GM18909 (cell line): ENCODE measurements around the gene TMEM220.
"Not testable (repeated sequence)": the region's sequence is repeated elsewhere in the genome, so short reads cannot be mapped to it uniquely, and the experiment has no call there.

Source experiments
- ATAC-seq: cut with Tn5 transposase; IDR thresholded peaks from one replicate; pipeline ENCODE4 v1.9.1; 2021; ENCODE audit warnings: mild to moderate bottlenecking; ENCODE audit not compliant: unreplicated experiment, poor library complexity

Gene TMEM220

GRCh38 chr17:10731408-10731879 is 1.6 kb upstream of the TMEM220 start:
- ATAC-seq, result no peak

DNA sequence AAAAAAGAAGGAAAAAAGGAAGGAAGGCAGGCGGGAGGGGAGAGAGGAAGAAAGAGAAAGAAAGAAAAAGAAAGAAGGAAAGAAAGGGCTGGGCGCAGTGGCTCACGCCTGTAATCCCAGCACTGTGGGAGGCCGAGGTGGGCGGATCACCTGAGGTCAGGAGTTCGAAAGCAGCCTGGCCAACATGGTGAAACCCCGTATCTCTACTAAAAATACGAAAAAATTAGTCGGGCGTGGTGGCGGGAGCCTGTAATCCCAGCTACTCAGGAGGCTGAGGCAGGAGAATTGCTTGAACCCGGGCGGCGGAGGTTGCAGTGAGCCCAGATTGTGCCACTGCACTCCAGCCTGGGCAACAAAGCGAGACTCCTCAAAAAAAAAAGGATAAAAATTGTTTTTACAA is 424 bp upstream of the TMEM220 start:
- not testable (repeated sequence) for ATAC-seq

GRCh38 chr17:10728331-10728892 is 1.4 kb downstream of the TMEM220 start:
- ATAC-seq, result no peak

DNA sequence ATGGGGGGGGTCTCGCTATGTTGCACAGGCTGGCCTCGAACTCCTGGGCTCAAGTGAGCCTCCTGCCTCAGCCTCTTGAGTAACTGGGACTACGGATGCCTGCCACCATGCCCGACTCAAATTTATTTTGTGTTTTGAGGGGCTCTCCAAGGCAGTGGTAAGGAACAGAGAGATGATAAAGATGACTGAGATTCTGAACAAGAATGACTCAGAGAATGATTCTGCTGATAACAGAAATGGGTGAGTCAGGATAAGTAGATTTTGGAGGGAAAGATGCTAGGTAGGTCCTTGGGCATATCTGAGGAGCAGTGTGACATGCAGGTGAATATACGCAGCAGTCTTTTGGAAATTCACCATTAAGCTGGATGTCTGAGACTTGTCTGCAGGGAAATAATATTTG is 2.6 kb downstream of the TMEM220 start:
- ATAC-seq, result no peak

DNA sequence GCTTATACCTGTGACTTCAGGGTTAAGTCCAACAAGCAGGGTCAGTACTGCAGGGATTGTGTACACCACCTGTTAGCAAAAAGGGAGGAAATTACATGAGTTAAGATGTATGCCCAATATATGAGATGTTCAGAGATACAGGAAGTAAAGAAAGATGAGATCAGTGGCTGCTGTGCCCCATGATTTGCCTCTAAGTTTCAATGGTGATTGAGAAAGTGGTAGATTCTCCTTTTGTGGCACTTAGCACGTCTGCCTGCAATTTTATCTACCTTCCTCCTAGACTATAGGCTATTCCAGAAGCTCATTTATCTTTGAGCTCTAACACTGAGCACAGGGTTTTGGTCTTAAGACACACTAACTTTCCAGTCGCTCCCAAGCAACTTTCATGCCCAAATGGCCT is 3.6 kb downstream of the TMEM220 start:
- no peak for ATAC-seq

GRCh38 chr17:10725262-10725661 is 4.6 kb downstream of the TMEM220 start:
- ATAC-seq, result no peak

GRCh38 chr17:10724546-10725195 is 5.2 kb downstream of the TMEM220 start:
- no peak for ATAC-seq

GRCh38 chr17:10718547-10718946 is 11.3 kb downstream of the TMEM220 start:
- no peak for ATAC-seq

GRCh38 chr17:10716218-10716617 is 13.6 kb downstream of the TMEM220 start:
- ATAC-seq, result no peak

DNA sequence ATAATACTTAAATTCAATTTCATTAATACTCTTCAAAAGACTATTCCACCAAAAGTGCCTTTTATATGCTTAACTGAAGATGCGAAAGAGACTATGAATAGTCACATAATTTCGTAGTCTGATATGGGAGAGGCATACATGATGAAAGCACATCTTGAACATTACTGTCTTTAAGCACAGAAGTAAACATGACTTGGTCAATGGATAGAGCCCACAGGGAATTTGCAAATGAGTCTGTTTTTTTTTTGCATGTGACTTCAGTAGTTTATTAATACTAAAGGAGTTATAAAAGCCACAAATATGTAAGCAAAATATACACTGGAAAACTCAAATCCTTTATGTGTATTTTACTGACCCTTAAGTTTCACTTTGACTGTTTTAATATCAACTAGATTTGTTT is 16.5 kb downstream of the TMEM220 start:
- no peak for ATAC-seq

DNA sequence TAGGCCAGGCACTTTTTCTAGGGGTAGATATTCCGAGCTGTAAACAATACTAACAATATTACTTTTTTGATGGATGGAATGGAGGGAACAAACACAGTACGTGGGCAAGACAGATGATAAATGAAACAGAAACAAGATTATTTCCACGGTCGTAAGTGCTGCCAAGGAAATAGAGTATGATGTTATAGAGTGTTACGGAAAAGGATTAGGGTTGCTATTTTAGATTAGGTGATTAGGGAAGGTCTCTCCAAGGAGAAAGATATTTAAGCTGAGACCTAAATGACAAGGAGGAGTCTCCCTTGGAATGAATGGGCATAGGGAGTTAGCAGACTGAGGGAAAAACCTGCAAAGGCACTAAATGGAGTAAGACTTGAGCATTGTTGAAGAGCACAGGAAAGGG is 24.1 kb downstream of the TMEM220 start:
- ATAC-seq, result no peak

DNA sequence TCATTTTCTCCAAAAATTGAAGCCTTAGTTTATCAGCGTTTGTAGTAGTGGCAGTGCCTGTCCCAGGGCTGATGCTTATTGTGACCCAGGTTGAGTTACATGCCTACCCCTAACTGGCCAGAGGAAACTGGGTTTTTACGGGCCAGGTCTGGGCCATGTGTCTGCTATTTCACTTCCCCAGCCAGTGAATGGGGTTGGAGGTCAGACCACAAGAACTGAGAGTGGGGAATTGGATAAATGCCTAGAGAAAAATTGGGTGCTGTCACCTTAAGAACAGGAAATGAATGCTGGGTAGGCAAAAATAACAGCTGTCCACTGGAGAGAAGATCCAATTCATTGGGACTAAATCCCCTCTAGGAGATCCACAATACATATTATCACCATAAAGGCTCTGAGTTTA is 27.2 kb downstream of the TMEM220 start:
- ATAC-seq, result no peak

- ATAC-seq, result no peak
Observed at GRCh38 chr17:10699856-10700255, 30.0 kb downstream of the TMEM220 start.

DNA sequence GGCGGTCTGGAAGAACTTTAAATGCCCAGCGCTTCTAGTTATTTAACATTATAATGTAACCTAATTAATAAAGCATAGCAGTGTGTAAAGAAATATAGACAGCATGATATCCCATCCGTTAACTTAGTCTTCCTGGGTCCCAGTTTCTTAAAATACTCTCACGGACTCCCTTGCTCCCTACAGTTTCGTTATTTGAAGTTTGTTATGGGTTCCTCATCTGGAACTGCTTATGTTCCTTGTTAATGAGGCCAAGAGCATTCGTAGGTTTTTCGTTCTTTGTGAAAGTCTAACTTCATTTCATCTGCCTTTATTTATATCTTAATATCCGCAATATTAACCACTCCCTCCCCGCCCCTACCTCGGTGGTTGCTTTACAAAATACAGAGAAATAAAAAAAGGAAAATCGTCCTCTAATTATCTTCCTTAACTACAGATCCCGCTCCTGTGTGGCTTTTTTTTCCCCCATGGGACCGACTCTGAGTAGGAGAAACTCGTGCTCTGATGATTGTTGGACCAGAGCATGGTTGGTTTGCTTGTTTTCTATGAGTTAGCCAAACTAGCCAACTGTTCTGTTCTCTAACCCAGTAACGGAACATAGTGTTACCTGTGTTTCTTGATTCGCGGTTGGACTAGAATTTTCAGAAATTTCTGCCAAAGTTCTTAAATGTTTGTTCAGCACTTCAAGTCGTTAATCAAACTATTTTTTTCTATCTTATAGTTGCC is 31.6 kb downstream of the TMEM220 start:
- ATAC-seq, result no peak

- ATAC-seq, result peak; percentile 95
Observed at GRCh38 chr17:10697092-10698081, 32.4 kb downstream of the TMEM220 start, which contains the start of the genes ADPRM and SCO1. TSS of gene ADPRM (plus strand) at chr17:10697594. CDS start at chr17:10704927, 7,333 bp downstream. TSS of gene SCO1 (minus strand) at chr17:10697533. CDS start at chr17:10697507, 26 bp downstream.

DNA sequence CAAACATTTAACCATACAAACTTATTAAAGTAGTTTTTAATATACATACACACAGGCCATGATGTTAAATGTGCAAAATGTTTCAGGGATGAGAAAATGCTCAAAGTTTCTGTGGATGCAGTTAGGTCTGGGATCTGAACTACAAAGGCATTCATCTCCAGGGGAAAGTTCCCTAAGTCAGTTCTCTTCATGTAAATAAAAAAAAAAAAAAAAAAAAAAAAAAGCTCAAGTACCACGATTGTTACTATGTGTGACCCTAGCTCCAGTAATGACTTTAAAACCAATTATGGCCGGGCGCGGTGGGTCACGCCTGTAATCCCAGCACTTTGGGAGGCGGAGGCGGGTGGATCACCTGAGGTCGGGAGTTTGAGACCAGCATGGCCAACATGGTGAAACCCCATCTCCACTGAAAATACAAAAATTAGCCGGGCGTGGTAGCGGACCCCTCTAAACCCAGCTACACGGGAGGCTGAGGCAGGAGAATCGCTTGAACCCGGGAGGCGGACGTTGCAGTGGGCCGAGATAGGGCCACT is 33.9 kb downstream of the TMEM220 start:
- not testable (repeated sequence) for ATAC-seq

DNA sequence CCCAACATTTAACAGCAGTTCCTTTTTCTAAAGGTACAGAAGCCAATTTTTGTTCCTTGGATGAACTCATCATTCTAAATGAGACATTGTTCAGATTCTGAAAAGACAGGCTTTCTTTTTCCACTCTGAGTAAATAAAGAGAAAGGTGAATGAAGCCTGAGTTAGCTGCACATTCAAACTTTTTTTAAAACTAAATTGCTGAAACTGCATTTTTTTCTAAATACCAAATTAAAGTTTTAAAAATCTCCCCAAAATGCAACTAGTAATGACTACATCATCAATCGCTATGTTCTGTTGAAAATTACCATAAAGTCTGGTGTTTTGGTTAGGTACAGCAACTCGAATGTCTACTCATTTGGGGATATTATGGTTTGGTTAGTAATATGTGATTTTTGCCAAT is 42.3 kb downstream of the TMEM220 start:
- no peak for ATAC-seq

DNA sequence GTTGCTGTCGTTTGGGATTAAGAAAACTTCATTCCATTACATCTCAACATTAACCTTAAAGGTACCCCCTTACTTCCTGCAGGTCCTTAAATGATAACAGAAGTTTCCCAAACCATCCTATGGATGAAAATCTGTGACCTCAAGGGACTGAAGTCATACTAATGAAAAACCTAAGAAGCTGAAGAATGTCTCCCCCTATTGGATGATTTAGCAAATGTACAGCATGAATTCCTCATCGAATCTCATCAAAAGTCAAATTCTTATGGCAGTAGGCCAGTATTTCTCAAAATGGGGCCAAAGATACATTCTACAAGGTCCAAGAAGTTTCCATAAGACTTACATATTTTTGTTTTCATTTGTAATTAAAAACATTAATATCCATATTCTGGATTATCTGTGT is 46.0 kb downstream of the TMEM220 start:
- no peak for ATAC-seq

DNA sequence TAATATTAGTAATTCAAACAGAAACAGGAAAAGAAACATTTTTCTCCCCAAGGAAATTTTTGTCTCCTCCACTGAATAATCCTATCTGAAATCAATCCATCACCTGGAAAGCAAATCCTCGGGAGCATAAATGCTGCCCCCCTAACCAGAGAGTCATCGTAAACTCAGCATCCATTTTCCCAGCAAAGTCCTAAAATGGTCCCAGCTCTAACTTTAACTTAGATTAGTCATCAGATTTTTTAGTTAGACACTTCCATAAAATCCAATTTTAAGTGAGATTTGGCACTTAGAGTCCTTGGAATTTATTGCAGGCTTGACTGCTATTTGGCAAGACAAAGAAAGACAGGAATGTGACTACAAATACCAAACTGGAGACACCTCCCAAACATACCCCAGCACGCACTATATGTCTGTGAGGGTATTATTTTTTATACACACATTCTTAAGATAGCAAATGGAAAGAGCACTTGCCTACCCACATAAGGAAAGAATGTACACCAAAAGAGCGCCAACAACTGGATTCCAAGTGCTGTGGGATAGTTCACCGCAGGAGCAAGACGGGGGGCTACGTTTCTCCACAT is 47.9 kb downstream of the TMEM220 start:
- no peak for ATAC-seq

- ATAC-seq, result no peak
Observed at GRCh38 chr17:10674704-10675103, 55.1 kb downstream of the TMEM220 start.
